Activated naive CD4-positive, alpha-beta T cell treated with anti-CD3 and anti-CD28 coated beads, Interleukin-2, amount 10 ng/mL, durations not matched to agents 5 hours and 36 hours (primary cell): Measurements from ENCODE around the gene NLE1. TPM values are rescaled to one million over a fixed set of nuclear protein-coding genes. Genes with fewer than 3 reads are reported as not detected.

Experiments used
- total RNA-seq, 2 experiments: library from RNA; stranded (reverse); gene quantifications; one replicate each; pipeline ENCODE4 v1.2.3, GENCODE V29; 2021

Gene NLE1
- 10 to 100 TPM; 21.3 to 22.5 TPM for total RNA-seq

GRCh38 chr17:35141681-35142466 lies at the start of gene NLE1:
TSS of gene NLE1 (minus strand) at chr17:35142303. CDS start at chr17:35142275, 28 bp downstream.

DNA sequence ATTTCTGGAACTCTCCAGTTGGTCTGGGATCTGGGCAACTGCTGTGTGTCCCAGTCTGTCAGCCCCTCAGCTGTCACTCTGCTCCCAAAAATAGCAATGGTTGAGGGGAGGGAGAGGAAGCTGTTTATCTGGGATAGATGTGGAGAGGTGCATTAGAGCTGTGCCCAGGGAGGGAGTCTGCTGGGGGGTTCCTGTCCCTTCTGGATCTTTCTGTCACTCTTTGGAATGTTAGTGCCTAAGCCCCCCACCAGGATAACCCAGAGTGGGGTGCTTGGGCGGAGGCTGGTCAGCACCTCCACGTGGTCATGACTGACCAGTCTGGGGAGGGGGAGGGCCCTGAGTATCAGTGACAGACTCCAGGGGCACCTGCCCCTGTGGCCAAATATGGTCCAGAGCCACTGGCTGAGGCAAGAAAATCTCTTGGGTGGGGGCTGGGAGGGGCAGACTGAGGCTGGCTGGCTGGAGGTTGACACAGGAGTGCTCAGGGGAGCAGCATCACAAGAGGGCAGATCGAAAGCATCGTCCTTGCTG lies 5.3 kb upstream of the NLE1 start, which contains the start of gene UNC45B:
UNC45B (plus strand) TSS at position 443 of the 531 bp plus-strand sequence. CDS start 447 bp downstream, outside the sequence.

GRCh38 chr17:35121315-35121714 lies 20.8 kb downstream of the NLE1 start, which contains the start of gene FNDC8:
TSS of gene FNDC8 (plus strand) at chr17:35121615. CDS start at chr17:35121694, 79 bp downstream.

DNA sequence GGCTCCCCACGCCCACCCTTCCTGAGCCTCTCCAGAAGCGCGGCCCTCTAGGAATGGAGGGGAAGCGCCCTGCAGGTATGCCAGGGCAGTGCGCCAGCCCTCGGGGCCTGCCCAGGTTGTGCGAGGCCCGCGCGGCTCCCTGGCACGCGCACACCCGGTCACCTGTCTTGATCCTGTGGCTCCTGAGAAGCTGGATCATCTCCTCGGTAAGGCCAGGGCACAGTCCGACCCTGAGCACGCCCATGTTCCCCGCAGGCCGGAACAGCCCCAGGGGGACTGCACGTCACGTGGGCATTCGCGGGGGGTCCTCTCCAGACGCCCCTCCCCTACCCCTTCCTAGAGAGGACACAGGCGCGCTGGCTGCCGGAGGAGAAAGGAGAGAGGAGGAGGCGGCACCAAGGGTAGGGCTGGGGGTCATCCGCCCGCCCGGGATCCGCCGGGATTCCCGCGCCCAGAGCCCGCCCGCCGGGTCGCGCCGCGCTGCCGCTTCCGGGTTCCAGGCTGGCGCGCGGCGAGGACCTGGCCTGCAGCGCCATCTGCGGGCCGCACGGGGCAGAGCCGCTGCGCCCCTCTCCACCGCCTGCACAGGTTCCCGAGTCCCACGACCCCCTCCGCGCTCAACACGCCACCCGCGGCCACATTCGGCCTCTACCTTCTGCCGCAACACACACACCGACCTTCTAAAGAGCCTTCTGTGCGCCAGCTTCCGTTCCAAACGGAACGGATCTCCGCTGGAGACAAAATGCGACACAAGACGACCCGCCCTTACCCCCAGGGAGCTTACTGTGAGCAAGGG lies 22.5 kb downstream of the NLE1 start, which contains the start of gene RAD51D:
RAD51D (minus strand) TSS at position 491 of the 796 bp plus-strand sequence; CDS start at position 244, 247 bp downstream.

Other genes starting within 250 kb of the NLE1 start
- 1 to 10 TPM; 1.0 to 1.5 TPM for gene CCT6B, start 180.8 kb downstream of the NLE1 start, total RNA-seq
- 10 to 100 TPM; 27.0 to 27.9 TPM for gene ZNF830, start 180.8 kb downstream of the NLE1 start, total RNA-seq
- 10 to 100 TPM; 29.1 to 33.6 TPM for gene LIG3, start 161.8 kb downstream of the NLE1 start, total RNA-seq
- 10 to 100 TPM; 29.3 to 34.8 TPM for gene RFFL, start 78.6 kb downstream of the NLE1 start, total RNA-seq
- 10 to 100 TPM; 27.1 to 28.7 TPM for gene RAD51D, start 22.4 kb downstream of the NLE1 start, total RNA-seq
- gene FNDC8, start 20.7 kb downstream of the NLE1 start, total RNA-seq = not detected
- gene UNC45B, start 5.5 kb upstream of the NLE1 start, total RNA-seq = under 1 TPM; 0.10 TPM
- gene SLC35G3, start 52.1 kb upstream of the NLE1 start, total RNA-seq = not detected
- 100 to 1,000 TPM; 242 to 248 TPM for gene SLFN5, start 100.8 kb upstream of the NLE1 start, total RNA-seq
- 10 to 100 TPM; 45.3 to 52.3 TPM for gene SLFN11, start 231.3 kb upstream of the NLE1 start, total RNA-seq